Measurements from ENCODE around the gene SLC16A10. TPM values are rescaled to one million over a fixed set of nuclear protein-coding genes. Genes with fewer than 3 reads are reported as not detected.

The SLC16A10 gene
- total RNA-seq, 1 experiment from 2014 or later: 2.9 TPM

GRCh38 chr6:111228094-111228493, 140.8 kb downstream of the SLC16A10 start:
- no peaks in the 10 kb centered on the region for H3K9me3 ChIP-seq (ENCODE audit: low read length)
- no peaks in the 10 kb centered on the region for H4K20me1 ChIP-seq (ENCODE audit: low read length)
- no peaks in the 10 kb centered on the region for H3F3A ChIP-seq (ENCODE audit: low read length, unreplicated experiment)
- TF ChIP-seq EZH2 (IDR thresholded peaks at IDR 0.05; ENCODE audit: low read length, unreplicated experiment): no peak
- TF ChIP-seq EZH2phosphoT487 (IDR thresholded peaks at IDR 0.05; ENCODE audit: borderline replicate concordance, low read length): no peak
- TF ChIP-seq, protein P1, sequence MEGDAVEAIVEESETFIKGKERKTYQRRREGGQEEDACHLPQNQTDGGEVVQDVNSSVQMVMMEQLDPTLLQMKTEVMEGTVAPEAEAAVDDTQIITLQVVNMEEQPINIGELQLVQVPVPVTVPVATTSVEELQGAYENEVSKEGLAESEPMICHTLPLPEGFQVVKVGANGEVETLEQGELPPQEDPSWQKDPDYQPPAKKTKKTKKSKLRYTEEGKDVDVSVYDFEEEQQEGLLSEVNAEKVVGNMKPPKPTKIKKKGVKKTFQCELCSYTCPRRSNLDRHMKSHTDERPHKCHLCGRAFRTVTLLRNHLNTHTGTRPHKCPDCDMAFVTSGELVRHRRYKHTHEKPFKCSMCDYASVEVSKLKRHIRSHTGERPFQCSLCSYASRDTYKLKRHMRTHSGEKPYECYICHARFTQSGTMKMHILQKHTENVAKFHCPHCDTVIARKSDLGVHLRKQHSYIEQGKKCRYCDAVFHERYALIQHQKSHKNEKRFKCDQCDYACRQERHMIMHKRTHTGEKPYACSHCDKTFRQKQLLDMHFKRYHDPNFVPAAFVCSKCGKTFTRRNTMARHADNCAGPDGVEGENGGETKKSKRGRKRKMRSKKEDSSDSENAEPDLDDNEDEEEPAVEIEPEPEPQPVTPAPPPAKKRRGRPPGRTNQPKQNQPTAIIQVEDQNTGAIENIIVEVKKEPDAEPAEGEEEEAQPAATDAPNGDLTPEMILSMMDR (conservative IDR thresholded peaks at IDR 0.05; ENCODE audit: low read depth, low read length): no peak
- ATAC-seq: peak; percentile 51
- no peaks in the 10 kb centered on the region for H3K9me2 ChIP-seq (replicated peaks; ENCODE audit: low read length)
- H3K79me2 ChIP-seq (ENCODE audit: low read length): no peaks in the 10 kb centered on the region
- DNase-seq: no peak
- ChIA-PET POLR2A (ENCODE audit: unreplicated experiment) (no interaction called here), CTCF (no interaction called here)
- H3K27me3 ChIP-seq (ENCODE audit: low read length): no peaks in the 10 kb centered on the region
- H3K27ac ChIP-seq (ENCODE audit: low read length): peak overlapping the region; percentile 33
- H2AFZ ChIP-seq (ENCODE audit: low read length): no peak overlapping the region
- BruUV-seq (replicated peaks): no TSS peak
- no peak overlapping the region for H3K9ac ChIP-seq (ENCODE audit: low read length)
- peak overlapping the region; percentile 54 for H3K4me2 ChIP-seq (ENCODE audit: low read length)
- intact Hi-C loops (cut with micrococcal nuclease): no loop called here
- H3K4me3 ChIP-seq (ENCODE audit: low read length): no peak overlapping the region
- no peaks in the 10 kb centered on the region for H3K36me3 ChIP-seq (ENCODE audit: low read depth, low read length)
- peaks cover 15% of the 10 kb centered on the region for H3K4me1 ChIP-seq (ENCODE audit: insufficient read depth, low read length)

DNA sequence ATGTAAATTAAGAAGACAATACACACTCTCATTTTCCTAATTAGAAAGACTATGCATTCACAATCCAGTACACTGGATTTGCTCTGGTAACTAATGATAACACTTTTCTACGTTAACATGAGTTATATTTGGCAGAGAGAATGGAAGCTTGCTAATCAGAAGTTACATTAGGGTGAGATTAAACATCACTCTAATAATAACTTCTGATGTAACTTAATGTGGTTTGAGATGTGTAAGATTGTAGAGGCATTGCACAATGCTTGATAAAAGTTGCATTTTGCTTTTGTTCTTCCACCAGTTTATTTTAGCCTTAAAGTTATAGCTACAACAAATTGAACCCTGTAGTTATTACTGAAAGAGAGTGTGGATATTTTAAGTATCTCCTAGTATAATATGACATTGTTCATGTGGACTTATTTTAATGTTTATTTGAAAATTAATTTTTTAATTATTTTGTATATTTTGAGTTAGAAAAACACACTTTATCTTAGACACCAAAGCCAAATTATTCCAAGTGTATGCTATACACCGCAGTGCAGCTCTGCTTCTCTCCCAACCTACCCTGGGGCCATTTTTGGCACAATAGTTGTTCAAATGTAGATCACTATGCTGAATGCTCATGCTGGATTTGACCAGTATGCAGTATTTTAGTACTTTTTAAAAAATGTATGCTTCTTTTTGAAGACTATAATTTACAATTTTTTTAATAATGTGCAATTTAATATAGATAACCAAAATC, 143.2 kb downstream of the SLC16A10 start:
- Histone ChIP-seq H2AFZ (ENCODE audit: low read length) (no peak overlapping the region), H3F3A (ENCODE audit: low read length, unreplicated experiment) (no peaks in the 10 kb centered on the region), H3K9ac (ENCODE audit: low read length) (no peak overlapping the region), H3K9me2 (replicated peaks; ENCODE audit: low read length) (no peaks in the 10 kb centered on the region), H3K27me3 (ENCODE audit: low read length) (no peaks in the 10 kb centered on the region), H3K4me2 (ENCODE audit: low read length) (no peak overlapping the region), H4K20me1 (ENCODE audit: low read length) (no peaks in the 10 kb centered on the region), H3K79me2 (ENCODE audit: low read length) (no peaks in the 10 kb centered on the region), H3K4me3 (ENCODE audit: low read length) (no peak overlapping the region), H3K27ac (ENCODE audit: low read length) (no peak overlapping the region), H3K36me3 (ENCODE audit: low read depth, low read length) (no peaks in the 10 kb centered on the region), H3K4me1 (ENCODE audit: insufficient read depth, low read length) (peaks cover 15% of the 10 kb centered on the region), H3K9me3 (ENCODE audit: low read length) (no peaks in the 10 kb centered on the region)
- intact Hi-C loops (cut with micrococcal nuclease): no loop called here
- POLR2A ChIA-PET (ENCODE audit: unreplicated experiment): interaction anchor here (0.5 kb wide), 1 partner anchor 278 kb away, joined by 7 read pairs; no protein-coding TSS in a partner anchor
- ATAC-seq: no peak
- CTCF ChIA-PET: no interaction called here
- DNase-seq: no peak
- TF ChIP-seq, protein P1 (conservative IDR thresholded peaks at IDR 0.05; ENCODE audit: low read depth, low read length): no peak
- TF ChIP-seq EZH2 (IDR thresholded peaks at IDR 0.05; ENCODE audit: low read length, unreplicated experiment) (no peak), EZH2phosphoT487 (IDR thresholded peaks at IDR 0.05; ENCODE audit: borderline replicate concordance, low read length) (no peak)
- no TSS peak for BruUV-seq (replicated peaks)

DNA sequence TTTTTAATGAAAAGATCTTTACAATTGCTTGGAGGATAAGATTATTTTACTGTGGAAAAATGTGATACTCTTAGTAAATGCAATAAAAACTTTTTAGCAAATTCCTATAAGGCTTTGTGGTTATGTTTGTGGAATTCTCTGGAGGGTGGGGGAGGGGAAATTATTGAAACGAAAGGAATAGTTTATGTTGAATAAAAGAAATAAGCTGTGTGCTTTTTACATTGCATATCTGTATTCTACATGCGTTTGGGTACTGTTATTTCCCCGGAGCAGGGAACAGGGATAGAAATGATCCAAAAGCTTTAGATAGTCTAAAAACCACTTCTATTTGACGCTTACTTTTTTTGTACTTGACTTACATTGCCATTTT, 143.8 kb downstream of the SLC16A10 start:
- Histone ChIP-seq H3F3A (ENCODE audit: low read length, unreplicated experiment) (no peaks in the 10 kb centered on the region), H3K9ac (ENCODE audit: low read length) (no peak overlapping the region), H3K9me2 (replicated peaks; ENCODE audit: low read length) (no peaks in the 10 kb centered on the region), H3K9me3 (ENCODE audit: low read length) (no peaks in the 10 kb centered on the region), H3K4me3 (ENCODE audit: low read length) (no peak overlapping the region), H3K4me2 (ENCODE audit: low read length) (no peak overlapping the region), H3K36me3 (ENCODE audit: low read depth, low read length) (no peaks in the 10 kb centered on the region), H3K27ac (ENCODE audit: low read length) (no peak overlapping the region), H4K20me1 (ENCODE audit: low read length) (no peaks in the 10 kb centered on the region), H2AFZ (ENCODE audit: low read length) (no peak overlapping the region), H3K79me2 (ENCODE audit: low read length) (no peaks in the 10 kb centered on the region), H3K27me3 (ENCODE audit: low read length) (no peaks in the 10 kb centered on the region), H3K4me1 (ENCODE audit: insufficient read depth, low read length) (peaks cover 15% of the 10 kb centered on the region)
- BruUV-seq (replicated peaks): no TSS peak
- TF ChIP-seq EZH2 (IDR thresholded peaks at IDR 0.05; ENCODE audit: low read length, unreplicated experiment): no peak
- TF ChIP-seq EZH2phosphoT487 (IDR thresholded peaks at IDR 0.05; ENCODE audit: borderline replicate concordance, low read length): no peak
- TF ChIP-seq, protein P1 (conservative IDR thresholded peaks at IDR 0.05; ENCODE audit: low read depth, low read length): no peak
- DNase-seq: no peak
- ChIA-PET CTCF (no interaction called here), POLR2A (ENCODE audit: unreplicated experiment) (no interaction called here)
- intact Hi-C loops (cut with micrococcal nuclease): no loop called here
- no peak for ATAC-seq

All from PC-3 (cell line).